K562 (cell line): ENCODE results near the gene RIMBP3C. TPM values are rescaled to one million over a fixed set of nuclear protein-coding genes. Genes with fewer than 3 reads are reported as not detected.
A peak's percentile ranks its signal among the peaks of the same experiment; 100 is the strongest.

Experiments used
- ARID3B ChIP-seq: fragments of 250-450 bp; sonication (Bioruptor Pico); IDR thresholded peaks from 2 replicates; pipeline ENCODE4 v1.4.0; 2020; ENCODE audit warnings: borderline replicate concordance
- ATF6 ChIP-seq: sonication (generic); formaldehyde crosslinking; IDR thresholded peaks from 2 replicates; pipeline ENCODE4 v1.4.0; 2020; ENCODE audit warnings: mild to moderate bottlenecking, missing genetic modification reagents
- CHD2 ChIP-seq: IDR thresholded peaks from 2 replicates; pipeline ENCODE4 v1.6.1; 2011; ENCODE audit warnings: low read depth, low read length
- ILF3 ChIP-seq: fragments of 450-650 bp; IDR thresholded peaks from 2 replicates; pipeline ENCODE4 v1.6.1; 2018; ENCODE audit warnings: antibody characterized with exemption, mild to moderate bottlenecking, moderate library complexity, borderline replicate concordance
- JUNB ChIP-seq: fragments of 450-650 bp; formaldehyde crosslinking; conservative IDR thresholded peaks from 2 replicates; pipeline ENCODE4 v1.4.0; 2020; ENCODE audit warnings: mild to moderate bottlenecking
- PML ChIP-seq: IDR thresholded peaks from 2 replicates; pipeline ENCODE4 v1.6.1; 2012; ENCODE audit warnings: low read length, inconsistent platforms
- POU5F1 ChIP-seq: fragments of 150-350 bp; IDR thresholded peaks from 2 replicates; pipeline ENCODE4 v1.6.1; 2014; ENCODE audit warnings: borderline replicate concordance, low read length, low read depth, mild to moderate bottlenecking; ENCODE audit not compliant: partially characterized antibody
- RBM34 ChIP-seq: fragments of 200-400 bp; formaldehyde crosslinking; IDR thresholded peaks from 2 replicates; pipeline ENCODE4 v1.6.1; 2018; ENCODE audit warnings: low read length, borderline replicate concordance; ENCODE audit not compliant: insufficient read depth
- TBP ChIP-seq: optimal IDR thresholded peaks from 2 replicates; pipeline ENCODE3; 2011; ENCODE audit warnings: low read depth, low read length, improper control_type of control experiment
- ZBTB11 ChIP-seq, 3 experiments: fragments of 200-800 bp in 1 of 3; fragments of 250-450 bp in 1 of 3; fragments of 450-650 bp in 1 of 3; sonication (Bioruptor Pico) in 1 of 3; sonication (Bioruptor generic) in 1 of 3; formaldehyde crosslinking in 1 of 3; IDR thresholded peaks; 2 replicates each; pipeline versions ENCODE4 v1.6.1 to v1.8.0; 2016 to 2022; ENCODE audit warnings: mild to moderate bottlenecking in 2 of 3, missing genetic modification characterization in 2 of 3, missing compliant biosample characterization in 1 of 3, moderate library complexity in 1 of 3
- ZNF133 ChIP-seq: fragments of 250-450 bp; sonication (Bioruptor Pico); IDR thresholded peaks from 2 replicates; pipeline ENCODE4 v1.4.0; 2020; ENCODE audit warnings: mild to moderate bottlenecking
- ZNF165 ChIP-seq: fragments of 250-450 bp; sonication (Bioruptor Pico); IDR thresholded peaks from 2 replicates; pipeline ENCODE4 v1.4.0; 2020; ENCODE audit warnings: borderline replicate concordance
- ZNF280B ChIP-seq: fragments of 250-450 bp; sonication (Bioruptor Pico); IDR thresholded peaks from 2 replicates; pipeline ENCODE4 v1.5.1; 2021; ENCODE audit warnings: mild to moderate bottlenecking
- polyA plus RNA-seq, 8 experiments: library from polyadenylated mRNA; depleted of rRNA in 4 of 8; stranded (reverse) in 5 of 8; unstranded in 3 of 8; fragments of >200 nt; fragmentation: Nextera tagmentation in 2 of 8; fragmentation: Illumina TruSeq in 1 of 8; extraction: Ambion mirVana in 2 of 8; extraction: Trizol in 1 of 8; gene quantifications; 2 replicates each; pipeline versions ENCODE4 v1.2.1 to v1.2.3, GENCODE V29; 2011 to 2014; ENCODE audit warnings: inconsistent platforms in 1 of 8, missing spikeins in 1 of 8
- total RNA-seq, 7 experiments: library from RNA; depleted of rRNA in 6 of 7; stranded (reverse); fragments of >200 nt in 6 of 7; fragmentation: Illumina TruSeq in 2 of 7; extraction: Trizol in 2 of 7; gene quantifications; 2 replicates each; pipeline versions ENCODE4 v1.2.1 to v1.2.3, GENCODE V29; 2011 to 2021; ENCODE audit warnings: low replicate concordance in 1 of 7

Gene RIMBP3C
- total and polyA plus RNA-seq, 9 of the 15 experiments (the other 6 are each of a cell fraction or from before 2014, with no cell fraction given): 0.09 to 0.98 (median 0.17) TPM; not detected in 2

- TF ChIP-seq RBM34: no peak
- 0 out of 2 replicates have a peak, but pooled peaks have one; percentile 16 for TF ChIP-seq ARID3B
- TF ChIP-seq ILF3: no peak
- TF ChIP-seq JUNB (CRISPR knock-in tag): peak; percentile 41; the same call in 1 of the 2 replicates
- TF ChIP-seq PML: 0 out of 2 replicates have a peak, but pooled peaks have one; percentile 2
- TF ChIP-seq ATF6: no peak
- no peak for TF ChIP-seq CHD2
- TF ChIP-seq ZBTB11 (CRISPR knock-in tag; IDR thresholded peaks at IDR 0.05): peak in 1 of 3 experiments; percentile 34; a peak in 1 of 6 replicates
- TF ChIP-seq ZNF280B: no peak
- TF ChIP-seq POU5F1: peak; percentile 5
- TF ChIP-seq ZNF165 (CRISPR knock-in tag): peak; percentile 78; the same call in 1 of the 2 replicates
- peak; percentile 26 for TF ChIP-seq TBP
- 0 out of 2 replicates have a peak, but pooled peaks have one; percentile 15 for TF ChIP-seq ZNF133 (CRISPR knock-in tag)
Observed at GRCh38 chr22:21590809-21591641, 39.8 kb upstream of the RIMBP3C start (continued).
